ENCODE data around the gene KDM5A.
"Not testable (repeated sequence)": the region's sequence is repeated elsewhere in the genome, so short reads cannot be mapped to it uniquely, and the experiment has no call there.

KDM5A gene

GRCh38 chr12:389142-390096 is at the start of gene KDM5A:
Gene KDM5A (minus strand): TSS chr12:389320. CDS start chr12:389091, 229 bp downstream.
- DNase-seq (ENCODE audit: low spot score), result peak; percentile 98

GRCh38 chr12:435737-436136 is 46.6 kb upstream of the KDM5A start:
- DNase-seq (ENCODE audit: low spot score), result not testable (repeated sequence)

- no peak for DNase-seq (ENCODE audit: low spot score)
Observed at GRCh38 chr12:422526-422925, 33.4 kb upstream of the KDM5A start.

GRCh38 chr12:418432-418831 is 29.3 kb upstream of the KDM5A start:
- DNase-seq (ENCODE audit: low spot score), result no peak

GRCh38 chr12:414859-415258 is 25.7 kb upstream of the KDM5A start:
- DNase-seq (ENCODE audit: low spot score), result peak; percentile 17

- peak; percentile 49 for DNase-seq (ENCODE audit: low spot score)
Observed at GRCh38 chr12:402029-402389, 12.9 kb upstream of the KDM5A start.

- peak; percentile 98 for DNase-seq (ENCODE audit: low spot score)
Observed at GRCh38 chr12:401235-402028, 12.3 kb upstream of the KDM5A start, which contains the start of gene CCDC77. Gene CCDC77 (plus strand): TSS chr12:401644. CDS start chr12:409384, 7,740 bp downstream.

- DNase-seq (ENCODE audit: low spot score), result peak; percentile 14
Observed at GRCh38 chr12:400828-401227, 11.7 kb upstream of the KDM5A start.

GRCh38 chr12:388541-389141 is 479 bp downstream of the KDM5A start:
- DNase-seq (ENCODE audit: low spot score), result no peak

GRCh38 chr12:388012-388411 is 1.1 kb downstream of the KDM5A start:
- no peak for DNase-seq (ENCODE audit: low spot score)

- DNase-seq (ENCODE audit: low spot score), result no peak
Observed at GRCh38 chr12:386651-387050, 2.5 kb downstream of the KDM5A start.

GRCh38 chr12:370739-371485 is 18.2 kb downstream of the KDM5A start:
- DNase-seq (ENCODE audit: low spot score), result not testable (repeated sequence)

GRCh38 chr12:367972-368371 is 21.1 kb downstream of the KDM5A start:
- DNase-seq (ENCODE audit: low spot score), result no peak

- DNase-seq (ENCODE audit: low spot score), result no peak
Observed at GRCh38 chr12:366820-367219, 22.3 kb downstream of the KDM5A start.

GRCh38 chr12:359091-359490 is 30.0 kb downstream of the KDM5A start:
- no peak for DNase-seq (ENCODE audit: low spot score)

- no peak for DNase-seq (ENCODE audit: low spot score)
Observed at GRCh38 chr12:356276-356988, 32.7 kb downstream of the KDM5A start.

GRCh38 chr12:351197-351596 is 37.9 kb downstream of the KDM5A start:
- not testable (repeated sequence) for DNase-seq (ENCODE audit: low spot score)

- DNase-seq (ENCODE audit: low spot score), result not testable (repeated sequence)
Observed at GRCh38 chr12:349625-350024, 39.5 kb downstream of the KDM5A start.

- not testable (repeated sequence) for DNase-seq (ENCODE audit: low spot score)
Observed at GRCh38 chr12:343036-343435, 46.1 kb downstream of the KDM5A start.

GRCh38 chr12:337039-337438 is 52.1 kb downstream of the KDM5A start:
- DNase-seq (ENCODE audit: low spot score), result no peak

- no peak for DNase-seq (ENCODE audit: low spot score)
Observed at GRCh38 chr12:334125-334524, 55.0 kb downstream of the KDM5A start.

All from ecto neural progenitor cell (in vitro differentiated cells).